GM18951 (cell line): ENCODE results near the gene TRABD2B.

Experiments
- POLR2A ChIP-seq: IDR thresholded peaks from 4 replicates; pipeline ENCODE4 v1.6.1; 2011; ENCODE audit warnings: mild to moderate bottlenecking; ENCODE audit not compliant: insufficient read length, insufficient read depth; ENCODE audit errors: extremely low read depth
- in situ Hi-C: fragments of 300-500 bp; cut with MboI; formaldehyde crosslinking; loops from one replicate; pipeline ENCODE4 v1.12.0; 2022; ENCODE audit warnings: low sequenced_read_pairs, mixed read lengths, inconsistent platforms; ENCODE audit not compliant: unreplicated experiment

TRABD2B gene

GRCh38 chr1:48028218-48029069, 31.3 kb upstream of the TRABD2B start:
- TF ChIP-seq POLR2A = no peak
- in situ Hi-C loops = no loop called here

GRCh38 chr1:48027533-48027835, 30.3 kb upstream of the TRABD2B start:
- in situ Hi-C loops = no loop called here

GRCh38 chr1:48026701-48027532, 29.7 kb upstream of the TRABD2B start:
- in situ Hi-C loops = no loop called here

More at GRCh38 chr1:48027533-48027835, 30.3 kb upstream of the TRABD2B start:
- no peak for TF ChIP-seq POLR2A

GRCh38 chr1:48026275-48026674, 29.1 kb upstream of the TRABD2B start:
- in situ Hi-C loops = no loop called here
- no peak for TF ChIP-seq POLR2A

More at GRCh38 chr1:48026701-48027532, 29.7 kb upstream of the TRABD2B start:
- TF ChIP-seq POLR2A = no peak

- TF ChIP-seq POLR2A = no peak
- in situ Hi-C loops = no loop called here
Observed at GRCh38 chr1:48025076-48025475, 27.9 kb upstream of the TRABD2B start.

- in situ Hi-C loops = no loop called here
- no peak for TF ChIP-seq POLR2A
Observed at GRCh38 chr1:48023488-48023887, 26.3 kb upstream of the TRABD2B start.

GRCh38 chr1:48022306-48022705, 25.1 kb upstream of the TRABD2B start:
- in situ Hi-C loops = no loop called here
- TF ChIP-seq POLR2A = no peak

GRCh38 chr1:48021792-48022191, 24.6 kb upstream of the TRABD2B start:
- in situ Hi-C loops = no loop called here
- TF ChIP-seq POLR2A = no peak

GRCh38 chr1:48019714-48020315, 22.6 kb upstream of the TRABD2B start:
- TF ChIP-seq POLR2A = no peak
- in situ Hi-C loops = no loop called here

- TF ChIP-seq POLR2A = no peak
- in situ Hi-C loops = no loop called here
Observed at GRCh38 chr1:48018799-48019198, 21.6 kb upstream of the TRABD2B start.

GRCh38 chr1:48017716-48018115, 20.5 kb upstream of the TRABD2B start:
- in situ Hi-C loops = no loop called here
- no peak for TF ChIP-seq POLR2A

- no peak for TF ChIP-seq POLR2A
- in situ Hi-C loops = no loop called here
Observed at GRCh38 chr1:48016515-48016914, 19.3 kb upstream of the TRABD2B start.

GRCh38 chr1:48013270-48013669, 16.1 kb upstream of the TRABD2B start:
- TF ChIP-seq POLR2A = no peak
- in situ Hi-C loops = no loop called here
